ENCODE data around the gene FCRL2. TPM values are rescaled to one million over a fixed set of nuclear protein-coding genes. Genes with fewer than 3 reads are reported as not detected.

FCRL2 gene
- total RNA-seq, 4 donors from 2014 or later, result 0.51 to 0.67 (median 0.57) TPM

- DNase-seq, result no peak
- Histone ChIP-seq H3K9me3 (no peaks in the 10 kb centered on the region), H3K4me1 (no peaks in the 10 kb centered on the region), H3K27ac (no peak overlapping the region), H3K27me3 (no peaks in the 10 kb centered on the region), H3K4me3 (no peak overlapping the region), H3K36me3 (no peaks in the 10 kb centered on the region)
- TF ChIP-seq POLR2A (IDR thresholded peaks at IDR 0.05) (no peak), CTCF (IDR thresholded peaks at IDR 0.05) (no peak)
- intact Hi-C loops (cut with DNase I; ENCODE audit: low total_unique reads), result no loop called here
These were observed 42.6 kb downstream of the FCRL2 start for GRCh38 chr1:157734321-157734720.

GRCh38 chr1:157732755-157733154 is 44.2 kb downstream of the FCRL2 start:
- intact Hi-C loops (cut with DNase I; ENCODE audit: low total_unique reads), result no loop called here
- no peak for DNase-seq
- Histone ChIP-seq H3K4me1 (no peaks in the 10 kb centered on the region), H3K9me3 (no peaks in the 10 kb centered on the region), H3K4me3 (no peak overlapping the region), H3K36me3 (no peaks in the 10 kb centered on the region), H3K27ac (no peak overlapping the region), H3K27me3 (no peaks in the 10 kb centered on the region)
- TF ChIP-seq POLR2A (IDR thresholded peaks at IDR 0.05) (no peak), CTCF (IDR thresholded peaks at IDR 0.05) (no peak)

GRCh38 chr1:157725221-157725577 is 51.7 kb downstream of the FCRL2 start:
- TF ChIP-seq POLR2A (IDR thresholded peaks at IDR 0.05) (no peak), CTCF (IDR thresholded peaks at IDR 0.05) (no peak)
- no peak for DNase-seq
- no peaks in the 10 kb centered on the region for H3K36me3 ChIP-seq
- intact Hi-C loops (cut with DNase I; ENCODE audit: low total_unique reads), result no loop called here
- H3K4me1 ChIP-seq, result no peaks in the 10 kb centered on the region
- no peaks in the 10 kb centered on the region for H3K27me3 ChIP-seq
- H3K9me3 ChIP-seq, result no peaks in the 10 kb centered on the region
- H3K4me3 ChIP-seq, result no peak overlapping the region
- H3K27ac ChIP-seq, result no peak overlapping the region

- H3K36me3 ChIP-seq, result no peaks in the 10 kb centered on the region
- H3K4me1 ChIP-seq, result no peaks in the 10 kb centered on the region
- no peaks in the 10 kb centered on the region for H3K27me3 ChIP-seq
- no peak for DNase-seq
- intact Hi-C loops (cut with DNase I; ENCODE audit: low total_unique reads), result no loop called here
- no peak for TF ChIP-seq POLR2A (IDR thresholded peaks at IDR 0.05)
- TF ChIP-seq CTCF (IDR thresholded peaks at IDR 0.05), result no peak
- no peaks in the 10 kb centered on the region for H3K9me3 ChIP-seq
- no peak overlapping the region for H3K4me3 ChIP-seq
- H3K27ac ChIP-seq, result no peak overlapping the region
These were observed 52.3 kb downstream of the FCRL2 start for GRCh38 chr1:157724537-157725220.

- TF ChIP-seq CTCF (IDR thresholded peaks at IDR 0.05), result no peak
- TF ChIP-seq POLR2A (IDR thresholded peaks at IDR 0.05), result no peak
- no peaks in the 10 kb centered on the region for H3K36me3 ChIP-seq
- H3K9me3 ChIP-seq, result no peaks in the 10 kb centered on the region
- no peaks in the 10 kb centered on the region for H3K4me1 ChIP-seq
- H3K27ac ChIP-seq, result no peak overlapping the region
- no peak overlapping the region for H3K4me3 ChIP-seq
- H3K27me3 ChIP-seq, result no peaks in the 10 kb centered on the region
- intact Hi-C loops (cut with DNase I; ENCODE audit: low total_unique reads), result no loop called here
- DNase-seq, result no peak
These were observed 53.8 kb downstream of the FCRL2 start for GRCh38 chr1:157723157-157723556.
